GM12878 (cell line): ENCODE results near the gene TCF7. TPM values are rescaled to one million over a fixed set of nuclear protein-coding genes. Genes with fewer than 3 reads are reported as not detected.

Experiments used
- BCL11A ChIP-seq: IDR thresholded peaks from 2 replicates; pipeline ENCODE4 v1.6.1; 2011; ENCODE audit warnings: low read depth, low read length
- CBFB ChIP-seq: IDR thresholded peaks from 2 replicates; pipeline ENCODE4 v1.6.1; 2016; ENCODE audit warnings: antibody characterized with exemption, low read depth
- CEBPZ ChIP-seq: fragments of 150-350 bp; IDR thresholded peaks from 2 replicates; pipeline ENCODE4 v1.6.1; 2016; ENCODE audit warnings: low read depth, low read length
- CHD4 ChIP-seq: fragments of 200-600 bp; sonication (generic); IDR thresholded peaks from 2 replicates; pipeline ENCODE4 v1.6.1; 2016; ENCODE audit warnings: mild to moderate bottlenecking
- CREB1 ChIP-seq: IDR thresholded peaks from 2 replicates; pipeline ENCODE4 v1.6.1; 2012; ENCODE audit warnings: low read depth, mild to moderate bottlenecking, inconsistent platforms
- GABPA ChIP-seq: IDR thresholded peaks from 2 replicates; pipeline ENCODE4 v1.6.1; 2014; ENCODE audit warnings: antibody characterized with exemption, low read depth, mild to moderate bottlenecking, inconsistent platforms
- MEF2B ChIP-seq: fragments of 450-650 bp; IDR thresholded peaks from 2 replicates; pipeline ENCODE4 v1.6.1; 2018; ENCODE audit warnings: mild to moderate bottlenecking, moderate library complexity; ENCODE audit not compliant: partially characterized antibody, poor library complexity, severe bottlenecking
- NRF1 ChIP-seq: conservative IDR thresholded peaks from 2 replicates; pipeline ENCODE4 v1.6.1; 2011; ENCODE audit warnings: mild to moderate bottlenecking, low read depth, low read length, improper control_type of control experiment
- POLR2A ChIP-seq: IDR thresholded peaks from 2 replicates; pipeline ENCODE4 v1.6.1; 2011; ENCODE audit warnings: low read depth, mild to moderate bottlenecking, low read length
- RUNX3 ChIP-seq: IDR thresholded peaks from 2 replicates; pipeline ENCODE4 v1.6.1; 2012; ENCODE audit warnings: low read length, inconsistent platforms
- SIN3A ChIP-seq: IDR thresholded peaks from 2 replicates; pipeline ENCODE4 v1.6.1; 2012; ENCODE audit warnings: low read depth, low read length, improper control_type of control experiment
- SMARCA5 ChIP-seq: fragments of 450-650 bp; IDR thresholded peaks from 2 replicates; pipeline ENCODE4 v1.6.1; 2017; ENCODE audit warnings: mild to moderate bottlenecking
- STAT3 ChIP-seq: IDR thresholded peaks from 2 replicates; pipeline ENCODE4 v1.6.1; 2011; ENCODE audit warnings: low read depth, low read length, improper control_type of control experiment
- ZBED1 ChIP-seq: IDR thresholded peaks from 2 replicates; pipeline ENCODE4 v1.6.1; 2016; ENCODE audit warnings: borderline replicate concordance
- ZNF217 ChIP-seq: fragments of 450-650 bp; IDR thresholded peaks from 2 replicates; pipeline ENCODE4 v1.6.1; 2017; ENCODE audit warnings: antibody characterized with exemption, mild to moderate bottlenecking
- ZNF687 ChIP-seq: fragments of 450-650 bp; IDR thresholded peaks from 2 replicates; pipeline ENCODE4 v1.6.1; 2017; ENCODE audit warnings: mild to moderate bottlenecking, moderate library complexity
- polyA plus RNA-seq, 11 experiments: library from polyadenylated mRNA; depleted of rRNA in 4 of 11; unstranded in 6 of 11; stranded (reverse) in 5 of 11; fragments of >200 nt; fragmentation: Nextera tagmentation in 4 of 11; fragmentation: Illumina TruSeq in 1 of 11; extraction: Ambion mirVana in 4 of 11; extraction: Trizol in 1 of 11; gene quantifications; 1 replicate in 1 of 11; 2 replicates in 10 of 11; pipeline versions ENCODE4 v1.2.1 to v1.2.3, GENCODE V29; 2011 to 2016; ENCODE audit warnings: inconsistent platforms in 2 of 11, missing spikeins in 2 of 11, low read depth in 1 of 11
- total RNA-seq, 4 experiments: library from RNA; depleted of rRNA in 3 of 4; stranded (reverse); fragments of >200 nt in 3 of 4; fragmentation: Illumina TruSeq in 1 of 4; extraction: Trizol in 1 of 4; gene quantifications; 2 replicates each; pipeline versions ENCODE4 v1.2.1 to v1.2.3, GENCODE V29; 2013 to 2021
- TF ChIP-seq, protein P1 (sequence below): fragments of 450-650 bp; formaldehyde crosslinking; IDR thresholded peaks from 2 replicates; pipeline ENCODE4 v1.4.0; 2022; ENCODE audit warnings: mild to moderate bottlenecking, moderate library complexity
- TF ChIP-seq, protein P2 (sequence below): IDR thresholded peaks from 2 replicates; pipeline ENCODE4 v1.6.1; 2011; ENCODE audit warnings: borderline replicate concordance, low read depth, mild to moderate bottlenecking, moderate library complexity, low read length; ENCODE audit not compliant: insufficient read depth, poor library complexity, severe bottlenecking

TCF7 gene
- total and polyA plus RNA-seq, 10 of the 15 experiments (the other 5 are each of a cell fraction or from before 2014, with no cell fraction given), result 10.0 to 60.2 (median 23.6) TPM

DNA sequence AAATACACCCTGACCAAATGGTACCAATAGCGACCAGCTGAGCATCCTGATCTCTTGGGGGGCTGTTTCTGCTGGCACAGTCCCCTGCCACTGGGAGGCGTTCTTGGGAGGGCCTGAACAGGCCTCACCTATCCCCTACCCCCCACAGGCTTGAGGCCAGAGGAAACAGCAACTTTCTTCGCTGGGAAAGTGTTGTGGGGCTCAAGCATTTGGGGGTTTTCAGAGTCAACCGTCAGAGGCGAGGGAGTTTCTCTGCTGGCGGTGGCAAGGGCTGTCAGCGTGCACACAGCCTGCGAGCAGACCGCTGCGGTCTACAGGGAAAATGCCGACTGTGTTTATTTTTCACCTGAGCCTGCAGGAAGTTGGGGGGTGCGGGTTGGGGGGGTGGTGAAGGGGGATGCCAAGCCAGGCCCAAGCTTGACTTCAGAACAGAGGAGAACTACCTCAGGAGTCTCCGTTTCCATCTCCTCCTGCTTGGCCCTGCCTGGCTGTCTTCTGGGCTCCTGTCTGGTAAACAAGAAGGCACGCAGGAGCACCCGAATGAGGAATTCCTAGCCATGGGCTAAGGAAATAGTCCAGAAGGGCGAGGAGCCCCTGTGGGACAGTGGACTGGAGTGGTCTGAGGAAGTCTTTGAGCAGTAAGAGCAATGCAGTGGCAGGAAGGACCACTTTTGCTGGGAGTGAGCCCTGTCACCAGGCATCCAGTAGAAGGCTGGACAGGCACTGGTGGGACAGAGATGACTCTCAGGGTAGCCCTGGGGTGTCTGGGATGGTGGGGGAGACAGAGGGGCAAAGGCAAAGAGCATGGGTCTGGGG lies 18.1 kb downstream of the TCF7 start (continued):
- TF ChIP-seq ZNF687, result peak; percentile 99
- TF ChIP-seq STAT3, result no peak
- TF ChIP-seq BCL11A, result peak; percentile 80
- TF ChIP-seq POLR2A, result peak; percentile 47
- TF ChIP-seq CEBPZ, result no peak
- peak; percentile 90; the same call in 1 of the 2 replicates for TF ChIP-seq CBFB
- TF ChIP-seq RUNX3, result no peak
- TF ChIP-seq CHD4, result no peak
- no peak for TF ChIP-seq NRF1
- peak; percentile 57; the same call in 1 of the 2 replicates for TF ChIP-seq SIN3A
- no peak for TF ChIP-seq GABPA
- TF ChIP-seq, protein P1, sequence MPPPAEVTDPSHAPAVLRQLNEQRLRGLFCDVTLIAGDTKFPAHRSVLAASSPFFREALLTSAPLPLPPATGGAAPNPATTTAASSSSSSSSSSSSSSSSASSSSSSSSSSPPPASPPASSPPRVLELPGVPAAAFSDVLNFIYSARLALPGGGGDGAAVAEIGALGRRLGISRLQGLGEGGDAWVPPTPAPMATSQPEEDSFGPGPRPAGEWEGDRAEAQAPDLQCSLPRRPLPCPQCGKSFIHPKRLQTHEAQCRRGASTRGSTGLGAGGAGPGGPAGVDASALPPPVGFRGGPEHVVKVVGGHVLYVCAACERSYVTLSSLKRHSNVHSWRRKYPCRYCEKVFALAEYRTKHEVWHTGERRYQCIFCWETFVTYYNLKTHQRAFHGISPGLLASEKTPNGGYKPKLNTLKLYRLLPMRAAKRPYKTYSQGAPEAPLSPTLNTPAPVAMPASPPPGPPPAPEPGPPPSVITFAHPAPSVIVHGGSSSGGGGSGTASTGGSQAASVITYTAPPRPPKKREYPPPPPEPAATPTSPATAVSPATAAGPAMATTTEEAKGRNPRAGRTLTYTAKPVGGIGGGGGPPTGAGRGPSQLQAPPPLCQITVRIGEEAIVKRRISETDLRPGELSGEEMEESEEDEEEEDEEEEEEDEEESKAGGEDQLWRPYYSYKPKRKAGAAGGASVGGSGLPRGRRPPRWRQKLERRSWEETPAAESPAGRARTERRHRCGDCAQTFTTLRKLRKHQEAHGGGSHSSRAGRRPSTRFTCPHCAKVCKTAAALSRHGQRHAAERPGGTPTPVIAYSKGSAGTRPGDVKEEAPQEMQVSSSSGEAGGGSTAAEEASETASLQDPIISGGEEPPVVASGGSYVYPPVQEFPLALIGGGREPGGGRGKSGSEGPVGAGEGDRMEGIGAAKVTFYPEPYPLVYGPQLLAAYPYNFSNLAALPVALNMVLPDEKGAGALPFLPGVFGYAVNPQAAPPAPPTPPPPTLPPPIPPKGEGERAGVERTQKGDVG (CRISPR knock-in tag), result no peak
- TF ChIP-seq ZNF217, result no peak
- TF ChIP-seq, protein P2, sequence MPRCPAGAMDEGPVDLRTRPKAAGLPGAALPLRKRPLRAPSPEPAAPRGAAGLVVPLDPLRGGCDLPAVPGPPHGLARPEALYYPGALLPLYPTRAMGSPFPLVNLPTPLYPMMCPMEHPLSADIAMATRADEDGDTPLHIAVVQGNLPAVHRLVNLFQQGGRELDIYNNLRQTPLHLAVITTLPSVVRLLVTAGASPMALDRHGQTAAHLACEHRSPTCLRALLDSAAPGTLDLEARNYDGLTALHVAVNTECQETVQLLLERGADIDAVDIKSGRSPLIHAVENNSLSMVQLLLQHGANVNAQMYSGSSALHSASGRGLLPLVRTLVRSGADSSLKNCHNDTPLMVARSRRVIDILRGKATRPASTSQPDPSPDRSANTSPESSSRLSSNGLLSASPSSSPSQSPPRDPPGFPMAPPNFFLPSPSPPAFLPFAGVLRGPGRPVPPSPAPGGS, result peak; percentile 97
- TF ChIP-seq MEF2B, result peak; percentile 88
- no peak for TF ChIP-seq CREB1
- TF ChIP-seq SMARCA5, result peak; percentile 11; the same call in 1 of the 2 replicates
- TF ChIP-seq ZBED1, result peak; percentile 74; the same call in 1 of the 2 replicates
